ENCODE measurements around the gene CCDC197. TPM values are rescaled to one million over a fixed set of nuclear protein-coding genes. Genes with fewer than 3 reads are reported as not detected.

The CCDC197 gene
- total RNA-seq, 2 donors from 2014 or later: not detected

DNA sequence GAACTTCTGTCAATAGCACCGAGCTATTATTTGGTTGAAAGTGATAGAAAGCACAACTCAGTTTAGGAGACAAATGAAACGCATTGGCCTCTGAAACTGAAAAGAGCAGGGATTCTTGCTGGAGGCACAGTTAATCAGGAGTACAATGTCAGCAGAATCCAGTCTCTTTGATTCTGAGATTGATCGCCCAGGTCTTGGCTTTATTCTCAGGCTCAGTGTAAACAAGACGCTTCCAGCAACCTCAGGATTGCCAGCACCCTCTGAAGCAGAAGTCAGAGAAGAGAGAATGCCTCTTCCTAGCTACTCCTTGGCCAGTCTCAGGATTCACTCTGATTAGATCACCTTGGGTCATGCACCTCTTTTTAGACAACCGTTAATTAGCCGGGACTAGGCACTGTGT, 17.3 kb downstream of the CCDC197 start:
- Histone ChIP-seq H3K36me3 (no peaks in the 10 kb centered on the region), H3K27me3 (replicated peaks; ENCODE audit: insufficient read depth) (no peaks in the 10 kb centered on the region), H3K4me3 (no peak overlapping the region), H3K9me3 (no peaks in the 10 kb centered on the region), H3K4me1 (replicated peaks) (no peaks in the 10 kb centered on the region), H3K27ac (no peak overlapping the region)
- intact Hi-C loops (cut with DNase I): no loop called here
- 39% methylated on average over 6 of the region's 6 CpGs for WGBS
- DNase-seq (ENCODE audit: low spot score): no peak
- TF ChIP-seq POLR2A (IDR thresholded peaks at IDR 0.05) (no peak), POLR2AphosphoS5 (IDR thresholded peaks at IDR 0.05) (no peak)
- TF ChIP-seq, protein P1, sequence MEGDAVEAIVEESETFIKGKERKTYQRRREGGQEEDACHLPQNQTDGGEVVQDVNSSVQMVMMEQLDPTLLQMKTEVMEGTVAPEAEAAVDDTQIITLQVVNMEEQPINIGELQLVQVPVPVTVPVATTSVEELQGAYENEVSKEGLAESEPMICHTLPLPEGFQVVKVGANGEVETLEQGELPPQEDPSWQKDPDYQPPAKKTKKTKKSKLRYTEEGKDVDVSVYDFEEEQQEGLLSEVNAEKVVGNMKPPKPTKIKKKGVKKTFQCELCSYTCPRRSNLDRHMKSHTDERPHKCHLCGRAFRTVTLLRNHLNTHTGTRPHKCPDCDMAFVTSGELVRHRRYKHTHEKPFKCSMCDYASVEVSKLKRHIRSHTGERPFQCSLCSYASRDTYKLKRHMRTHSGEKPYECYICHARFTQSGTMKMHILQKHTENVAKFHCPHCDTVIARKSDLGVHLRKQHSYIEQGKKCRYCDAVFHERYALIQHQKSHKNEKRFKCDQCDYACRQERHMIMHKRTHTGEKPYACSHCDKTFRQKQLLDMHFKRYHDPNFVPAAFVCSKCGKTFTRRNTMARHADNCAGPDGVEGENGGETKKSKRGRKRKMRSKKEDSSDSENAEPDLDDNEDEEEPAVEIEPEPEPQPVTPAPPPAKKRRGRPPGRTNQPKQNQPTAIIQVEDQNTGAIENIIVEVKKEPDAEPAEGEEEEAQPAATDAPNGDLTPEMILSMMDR (IDR thresholded peaks at IDR 0.05): no peak

DNA sequence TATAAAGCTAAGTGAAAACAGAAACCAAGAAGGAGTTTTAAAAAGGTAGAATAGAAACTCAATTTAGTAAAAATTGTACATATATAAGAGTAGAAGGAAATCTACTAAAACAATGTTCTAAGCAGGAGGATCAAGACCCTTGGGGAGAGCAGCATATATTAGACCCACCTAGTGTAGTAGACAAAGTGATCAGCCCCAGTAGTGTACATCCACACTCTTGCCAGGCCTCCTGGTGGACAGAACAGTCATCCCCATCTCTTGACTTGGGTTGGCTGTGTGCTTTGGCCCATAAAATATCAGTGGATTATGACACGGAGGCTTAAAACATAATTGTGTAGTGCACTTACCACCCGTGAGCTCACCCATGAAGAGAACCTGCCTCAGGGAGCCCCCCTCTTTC, 18.1 kb downstream of the CCDC197 start:
- Histone ChIP-seq H3K4me3 (no peak overlapping the region), H3K36me3 (no peaks in the 10 kb centered on the region), H3K4me1 (replicated peaks) (no peaks in the 10 kb centered on the region), H3K9me3 (no peaks in the 10 kb centered on the region), H3K27ac (no peak overlapping the region), H3K27me3 (replicated peaks; ENCODE audit: insufficient read depth) (no peaks in the 10 kb centered on the region)
- intact Hi-C loops (cut with DNase I): no loop called here
- WGBS: 91% methylated on average over 2 of the region's 2 CpGs
- no peak for TF ChIP-seq POLR2A (IDR thresholded peaks at IDR 0.05)
- TF ChIP-seq, protein P1 (IDR thresholded peaks at IDR 0.05): no peak
- DNase-seq (ENCODE audit: low spot score): no peak

DNA sequence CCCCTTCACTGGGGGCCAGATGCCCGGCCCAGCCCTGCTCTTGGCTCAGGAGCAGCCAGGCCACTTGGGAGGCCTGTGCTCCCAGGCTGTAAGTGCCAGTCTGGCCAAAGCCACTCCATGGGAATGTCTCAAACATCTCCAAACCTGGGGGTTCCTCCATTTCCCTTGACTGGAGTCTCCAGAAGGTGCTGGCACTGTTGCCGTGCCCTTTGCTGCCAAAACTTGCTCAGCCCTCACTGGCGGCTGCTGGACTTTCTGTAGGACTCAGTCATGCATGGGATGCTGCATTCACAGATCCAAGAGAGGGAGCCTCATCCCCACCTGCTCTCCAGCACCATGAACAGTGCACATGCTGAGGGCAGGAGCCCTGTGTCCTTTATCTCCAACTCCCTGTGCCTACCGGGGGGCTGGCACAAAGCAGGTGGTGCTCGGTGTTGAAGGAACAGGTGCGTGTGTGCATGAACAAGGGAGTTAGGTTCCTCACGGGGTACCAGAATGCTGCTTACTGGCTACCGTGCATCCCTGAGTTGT, 19.4 kb downstream of the CCDC197 start:
- TF ChIP-seq, protein P1 (IDR thresholded peaks at IDR 0.05): no peak
- TF ChIP-seq POLR2AphosphoS5 (IDR thresholded peaks at IDR 0.05) (no peak), POLR2A (IDR thresholded peaks at IDR 0.05) (no peak)
- H3K4me1 ChIP-seq (replicated peaks): no peaks in the 10 kb centered on the region
- no peaks in the 10 kb centered on the region for H3K9me3 ChIP-seq
- DNase-seq (ENCODE audit: low spot score): no peak
- no peaks in the 10 kb centered on the region for H3K27me3 ChIP-seq (replicated peaks; ENCODE audit: insufficient read depth)
- intact Hi-C loops (cut with DNase I): no loop called here
- H3K36me3 ChIP-seq: no peaks in the 10 kb centered on the region
- 84% methylated on average over 8 of the region's 8 CpGs for WGBS
- no peak overlapping the region for H3K27ac ChIP-seq
- no peak overlapping the region for H3K4me3 ChIP-seq

DNA sequence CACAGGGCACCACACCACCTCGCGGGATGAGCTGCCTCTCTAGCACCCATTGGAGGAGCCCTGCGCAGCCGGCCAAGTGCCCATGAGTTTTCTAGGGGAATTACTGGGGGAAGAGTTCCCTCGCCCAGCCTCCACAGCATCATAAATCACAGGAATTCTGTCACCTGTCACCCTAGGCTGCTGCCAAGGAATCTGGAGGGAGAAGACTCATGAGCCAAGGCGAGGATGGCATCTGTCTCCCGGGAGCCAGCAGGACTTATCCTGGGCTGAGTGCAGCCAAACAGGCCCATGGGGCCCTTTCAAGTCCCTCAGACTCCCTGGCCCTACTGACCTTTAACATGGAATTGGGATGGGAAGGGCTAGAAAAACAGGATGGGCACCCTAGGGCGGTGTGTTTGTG, 21.2 kb downstream of the CCDC197 start:
- intact Hi-C loops (cut with DNase I): no loop called here
- no peaks in the 10 kb centered on the region for H3K27me3 ChIP-seq (replicated peaks; ENCODE audit: insufficient read depth)
- TF ChIP-seq, protein P1 (IDR thresholded peaks at IDR 0.05): no peak
- no peak for TF ChIP-seq POLR2AphosphoS5 (IDR thresholded peaks at IDR 0.05)
- no peak for TF ChIP-seq POLR2A (IDR thresholded peaks at IDR 0.05)

DNA sequence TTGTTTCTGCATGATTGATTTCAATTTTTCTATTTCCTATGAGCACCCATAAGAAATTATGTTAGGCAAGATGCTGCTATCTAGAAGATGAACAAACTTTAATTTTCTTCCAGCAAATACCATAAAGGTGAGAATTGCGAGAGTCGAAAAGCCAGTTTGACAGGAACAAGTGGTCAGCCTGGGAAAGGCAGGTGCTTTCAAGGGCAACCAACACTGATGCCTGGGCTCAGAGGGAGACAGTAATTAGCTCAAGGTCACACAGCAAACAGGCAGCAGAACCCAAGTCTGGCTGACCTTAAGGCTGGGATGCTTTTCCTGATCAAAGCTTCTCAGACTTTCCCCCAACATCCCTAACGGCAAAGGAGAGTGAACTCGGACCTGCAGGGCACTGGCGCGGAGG, 22.2 kb downstream of the CCDC197 start:
- 68% methylated on average over 6 of the region's 6 CpGs for WGBS
- H3K27ac ChIP-seq: no peak overlapping the region
- no peak overlapping the region for H3K4me3 ChIP-seq
- intact Hi-C loops (cut with DNase I): no loop called here
- no peaks in the 10 kb centered on the region for H3K4me1 ChIP-seq (replicated peaks)
- TF ChIP-seq POLR2A (IDR thresholded peaks at IDR 0.05): no peak
- TF ChIP-seq, protein P1 (IDR thresholded peaks at IDR 0.05): no peak
- TF ChIP-seq POLR2AphosphoS5 (IDR thresholded peaks at IDR 0.05): peak; percentile 15
- H3K27me3 ChIP-seq (replicated peaks; ENCODE audit: insufficient read depth): no peaks in the 10 kb centered on the region
- no peaks in the 10 kb centered on the region for H3K9me3 ChIP-seq
- H3K36me3 ChIP-seq: no peaks in the 10 kb centered on the region
- no peak for DNase-seq (ENCODE audit: low spot score)

More for the DNA sequence above, 21.2 kb downstream of the CCDC197 start:
- no peak overlapping the region for H3K27ac ChIP-seq
- 70% methylated on average over 8 of the region's 8 CpGs for WGBS
- H3K4me3 ChIP-seq: no peak overlapping the region
- H3K36me3 ChIP-seq: no peaks in the 10 kb centered on the region
- H3K9me3 ChIP-seq: no peaks in the 10 kb centered on the region
- no peaks in the 10 kb centered on the region for H3K4me1 ChIP-seq (replicated peaks)
- DNase-seq (ENCODE audit: low spot score): no peak

Measured in prostate gland (tissue), 2 donors.